ENCODE measurements around the gene MSANTD2.

GRCh38 chr11:124748100-124748418 is 52.1 kb downstream of the MSANTD2 start:
- TF ChIP-seq CTCF (IDR thresholded peaks at IDR 0.05; ENCODE audit: insufficient read depth, low read length) (no peak), POLR2AphosphoS5 (IDR thresholded peaks at IDR 0.05; ENCODE audit: low read depth) (no peak), REST (IDR thresholded peaks at IDR 0.05; ENCODE audit: insufficient replicate concordance, low read depth) (no peak), SPI1 (IDR thresholded peaks at IDR 0.05; ENCODE audit: borderline replicate concordance, low read depth) (no peak)
